Measurements from ENCODE around the gene DLD.

DNA sequence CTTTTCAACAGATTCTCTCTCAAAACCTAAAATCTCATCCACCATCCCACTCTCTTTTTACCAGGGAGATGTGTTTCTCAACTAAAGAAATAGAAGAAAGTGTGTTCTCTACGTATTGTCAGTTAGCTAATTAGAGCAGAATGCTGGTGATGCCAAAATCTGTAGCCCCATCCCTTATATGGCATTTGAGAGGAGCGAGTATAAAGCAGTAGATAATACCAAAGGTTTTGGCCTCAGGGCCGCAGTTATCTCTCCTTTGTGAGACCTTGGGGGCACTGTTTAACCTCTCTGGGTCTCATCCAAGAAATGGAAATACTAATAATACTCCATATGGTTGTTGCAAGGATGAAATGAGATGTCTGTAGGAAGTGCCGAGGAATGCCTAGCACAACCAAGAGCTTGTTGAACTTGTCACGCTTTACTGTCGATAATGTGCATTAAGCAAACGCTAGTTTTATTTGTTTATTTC, 456 bp upstream of the DLD start:
- no peak for TF ChIP-seq EZH2 (IDR thresholded peaks at IDR 0.05; ENCODE audit: borderline replicate concordance)
- TF ChIP-seq, protein P1, sequence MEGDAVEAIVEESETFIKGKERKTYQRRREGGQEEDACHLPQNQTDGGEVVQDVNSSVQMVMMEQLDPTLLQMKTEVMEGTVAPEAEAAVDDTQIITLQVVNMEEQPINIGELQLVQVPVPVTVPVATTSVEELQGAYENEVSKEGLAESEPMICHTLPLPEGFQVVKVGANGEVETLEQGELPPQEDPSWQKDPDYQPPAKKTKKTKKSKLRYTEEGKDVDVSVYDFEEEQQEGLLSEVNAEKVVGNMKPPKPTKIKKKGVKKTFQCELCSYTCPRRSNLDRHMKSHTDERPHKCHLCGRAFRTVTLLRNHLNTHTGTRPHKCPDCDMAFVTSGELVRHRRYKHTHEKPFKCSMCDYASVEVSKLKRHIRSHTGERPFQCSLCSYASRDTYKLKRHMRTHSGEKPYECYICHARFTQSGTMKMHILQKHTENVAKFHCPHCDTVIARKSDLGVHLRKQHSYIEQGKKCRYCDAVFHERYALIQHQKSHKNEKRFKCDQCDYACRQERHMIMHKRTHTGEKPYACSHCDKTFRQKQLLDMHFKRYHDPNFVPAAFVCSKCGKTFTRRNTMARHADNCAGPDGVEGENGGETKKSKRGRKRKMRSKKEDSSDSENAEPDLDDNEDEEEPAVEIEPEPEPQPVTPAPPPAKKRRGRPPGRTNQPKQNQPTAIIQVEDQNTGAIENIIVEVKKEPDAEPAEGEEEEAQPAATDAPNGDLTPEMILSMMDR (IDR thresholded peaks at IDR 0.05; ENCODE audit: poor library complexity) = no peak
- TF ChIP-seq EZH2phosphoT487 (IDR thresholded peaks at IDR 0.05; ENCODE audit: low read depth, severe bottlenecking, unreplicated experiment) = no peak
